Amniotic epithelial cell (primary cell): ENCODE results near the gene GALNT13.
A peak's percentile ranks its signal among the peaks of the same experiment; 100 is the strongest.

Experiments
- DNase-seq: peaks from one replicate; pipeline ENCODE4 v3.0.0-alpha.2; 2010; ENCODE audit warnings: low read depth

GALNT13 gene

GRCh38 chr2:154306266-154306970 lies 434.7 kb downstream of the GALNT13 start:
- peak; percentile 64 for DNase-seq

GRCh38 chr2:154307007-154307406 lies 435.3 kb downstream of the GALNT13 start:
- DNase-seq, result no peak

GRCh38 chr2:154324601-154325000 lies 452.9 kb downstream of the GALNT13 start:
- no peak for DNase-seq

- DNase-seq, result no peak
These were observed 457.8 kb downstream of the GALNT13 start for GRCh38 chr2:154329510-154329909.

GRCh38 chr2:154331784-154332183 lies 460.1 kb downstream of the GALNT13 start:
- no peak for DNase-seq

DNA sequence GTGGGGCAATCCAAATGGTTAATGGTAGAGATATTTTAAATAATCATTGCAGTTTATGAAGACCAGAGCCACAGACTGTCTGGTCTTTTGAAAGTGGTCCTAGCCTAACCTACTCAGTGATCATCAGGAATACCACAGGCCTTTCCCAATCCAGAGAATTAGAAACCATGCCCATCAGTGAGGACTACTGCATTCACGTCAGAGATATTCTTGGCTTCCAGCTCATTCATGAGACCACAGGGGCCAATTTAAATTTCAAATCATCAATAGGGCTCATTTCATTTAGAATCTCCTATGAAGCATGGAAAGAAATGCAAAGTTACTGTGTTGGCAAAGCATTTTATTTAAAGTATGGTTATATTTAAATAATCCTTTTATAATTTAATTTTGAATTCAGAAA lies 464.5 kb downstream of the GALNT13 start:
- DNase-seq, result no peak

DNA sequence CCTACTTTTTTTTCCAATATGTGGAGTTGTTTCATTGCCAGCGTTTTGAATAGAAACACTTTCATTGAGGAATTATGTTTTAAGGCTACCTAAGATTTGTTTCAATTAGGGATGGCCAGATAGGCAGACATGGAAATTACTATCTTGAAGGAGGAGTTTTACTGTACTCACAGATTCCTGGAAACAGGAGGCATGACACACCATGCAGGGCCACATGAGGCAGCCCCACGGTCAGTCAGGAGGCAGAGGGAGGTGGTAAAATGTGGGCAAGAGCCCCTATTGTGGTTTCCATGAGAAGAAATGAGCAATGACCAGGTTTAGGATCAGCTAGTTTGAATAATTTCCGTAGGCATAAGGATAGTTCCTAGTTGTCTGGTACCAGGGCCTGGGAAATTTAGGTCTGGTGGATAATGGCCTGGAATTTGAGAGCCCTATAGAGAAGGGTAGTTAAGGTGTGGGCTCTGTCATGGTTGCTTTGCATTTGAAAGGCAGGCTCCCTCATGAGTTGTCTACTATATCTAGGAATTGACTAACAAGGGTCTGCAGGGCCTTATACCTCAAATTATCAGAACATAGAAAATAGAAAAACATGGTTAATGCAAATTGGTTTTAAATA lies 466.7 kb downstream of the GALNT13 start:
- DNase-seq, result no peak

DNA sequence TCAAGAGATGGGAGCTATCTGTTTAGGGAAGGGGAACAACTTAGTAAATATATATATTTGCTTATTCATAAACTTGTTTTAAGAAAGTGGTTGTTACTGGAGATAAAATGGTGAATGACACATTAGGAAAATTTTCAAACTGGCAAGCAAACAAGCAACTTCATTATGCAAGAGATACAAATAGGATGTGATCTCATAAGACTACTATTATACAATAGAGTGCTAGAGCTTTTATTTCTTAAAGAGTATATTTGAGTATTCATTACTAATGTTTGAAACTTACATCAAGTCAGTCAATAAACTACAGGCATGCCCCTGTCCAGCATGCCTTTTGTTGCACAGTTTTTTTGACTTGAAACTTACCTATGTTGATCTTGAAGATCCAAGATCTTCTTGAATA lies 471.6 kb downstream of the GALNT13 start:
- peak; percentile 7 for DNase-seq

- no peak for DNase-seq
These were observed 479.2 kb downstream of the GALNT13 start for GRCh38 chr2:154350911-154351310.

GRCh38 chr2:154361276-154361675 lies 489.6 kb downstream of the GALNT13 start:
- no peak for DNase-seq

DNA sequence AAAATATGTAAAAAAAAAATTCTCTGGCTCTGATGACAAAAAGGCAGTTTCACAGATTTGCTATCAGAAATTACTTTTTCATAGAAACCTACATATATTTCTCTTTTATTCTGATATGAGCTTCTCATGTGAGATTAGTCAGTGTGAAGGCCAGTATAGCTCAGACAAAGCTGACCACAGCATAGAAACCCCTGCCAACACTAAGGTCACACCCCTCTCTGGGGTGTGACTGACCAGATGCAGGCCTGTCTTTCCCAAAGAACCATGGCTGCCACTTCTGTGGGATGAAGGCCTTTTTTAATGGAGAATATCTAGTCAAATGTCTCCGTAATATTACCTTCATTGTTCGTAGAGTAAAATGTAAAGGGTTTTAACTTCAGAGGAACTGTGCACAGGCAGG lies 496.4 kb downstream of the GALNT13 start:
- no peak for DNase-seq

- no peak for DNase-seq
These were observed 499.2 kb downstream of the GALNT13 start for GRCh38 chr2:154370873-154371272.

- DNase-seq, result no peak
These were observed 502.7 kb downstream of the GALNT13 start for GRCh38 chr2:154374416-154374815.

GRCh38 chr2:154375579-154375931 lies 503.8 kb downstream of the GALNT13 start:
- peak; percentile 54 for DNase-seq

DNA sequence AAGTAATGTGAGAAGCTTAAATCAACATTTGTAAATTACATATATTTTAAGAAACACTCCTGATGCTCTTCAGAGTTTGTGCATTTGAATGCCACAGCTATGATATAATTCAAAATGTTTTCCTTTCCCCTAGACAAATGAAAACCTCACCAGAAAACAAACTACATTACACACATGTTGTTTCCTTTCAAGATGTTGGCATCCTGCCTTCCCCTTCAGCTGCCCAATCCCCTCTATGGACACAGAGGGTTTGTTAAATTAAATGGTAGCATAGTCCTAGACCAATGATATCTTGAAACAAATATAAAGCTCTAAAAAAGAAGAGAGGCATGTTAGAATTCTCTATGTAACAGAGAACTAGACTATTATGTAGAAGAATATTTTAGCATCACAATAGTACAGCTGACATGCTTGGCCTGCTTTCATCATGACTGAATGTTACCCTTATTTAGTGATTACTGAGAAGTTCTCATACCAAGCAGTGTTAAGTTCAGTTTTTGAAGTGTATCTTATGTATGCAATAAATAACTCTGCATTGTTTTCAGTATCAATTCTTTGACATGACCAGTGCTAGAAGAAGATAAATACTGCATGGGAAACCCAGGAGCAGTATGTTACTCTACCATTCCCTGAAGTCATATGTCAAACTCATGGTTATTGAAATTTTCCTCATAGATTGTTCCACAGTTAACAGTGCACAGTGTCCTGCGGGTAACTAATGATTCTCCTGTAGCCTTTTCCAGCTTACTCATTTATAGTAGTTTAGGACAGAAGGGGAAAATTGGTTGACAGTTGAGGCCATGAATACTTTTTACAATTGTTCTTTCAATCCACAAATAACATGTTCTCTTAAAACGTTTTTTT lies 510.4 kb downstream of the GALNT13 start:
- DNase-seq, result no peak

DNA sequence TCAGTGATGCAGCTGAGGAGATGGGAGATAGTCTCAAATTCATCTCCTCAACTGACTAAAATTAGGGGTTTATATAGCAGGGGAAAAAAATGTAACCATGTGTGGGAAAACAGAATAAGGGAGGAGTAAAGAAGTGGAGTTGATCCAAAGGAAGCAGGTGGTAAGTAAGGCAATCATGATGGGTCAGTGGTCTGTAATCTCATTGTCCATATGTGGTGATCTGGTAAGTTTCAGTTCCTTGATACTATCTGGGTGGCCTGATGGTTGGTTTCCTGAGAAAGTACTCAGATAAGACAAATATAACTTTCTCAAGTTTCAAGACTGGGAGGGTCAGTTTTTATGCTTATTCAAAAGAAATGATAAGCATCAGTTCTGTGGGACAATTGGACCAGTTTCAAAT lies 514.5 kb downstream of the GALNT13 start:
- no peak for DNase-seq

- no peak for DNase-seq
These were observed 519.3 kb downstream of the GALNT13 start for GRCh38 chr2:154391051-154391450.

DNA sequence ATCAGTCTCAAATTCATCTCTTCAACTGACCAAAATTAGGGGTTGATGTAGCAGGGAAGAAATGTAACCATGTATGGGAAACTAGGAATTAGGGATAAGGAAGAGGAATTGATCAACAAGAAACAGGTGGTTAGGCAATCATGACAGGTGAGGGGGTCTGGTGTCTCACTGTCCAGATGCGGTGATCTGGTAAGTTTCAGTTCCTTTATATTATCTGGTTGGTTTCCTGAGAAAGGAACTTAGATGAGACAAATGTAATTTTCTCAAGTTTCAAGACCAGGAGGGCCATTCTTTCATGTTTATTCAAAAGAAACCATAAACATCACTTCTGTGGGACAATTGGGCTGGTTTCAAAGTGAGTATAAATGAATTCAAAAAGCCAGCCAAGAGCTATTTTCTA lies 520.5 kb downstream of the GALNT13 start:
- DNase-seq, result no peak

GRCh38 chr2:154394600-154394999 lies 522.9 kb downstream of the GALNT13 start:
- no peak for DNase-seq

- DNase-seq, result no peak
These were observed 529.0 kb downstream of the GALNT13 start for GRCh38 chr2:154400563-154401290.

GRCh38 chr2:154402213-154402612 lies 530.5 kb downstream of the GALNT13 start:
- peak; percentile 21 for DNase-seq

GRCh38 chr2:154403242-154403790 lies 531.6 kb downstream of the GALNT13 start:
- no peak for DNase-seq
